HG02763 (cell line): ENCODE data around the gene SNX20.

Source experiments
- ATAC-seq: cut with Tn5 transposase; IDR thresholded peaks from one replicate; pipeline ENCODE4 v1.9.1; 2021; ENCODE audit warnings: mild to moderate bottlenecking, moderate library complexity; ENCODE audit not compliant: unreplicated experiment

SNX20 gene

DNA sequence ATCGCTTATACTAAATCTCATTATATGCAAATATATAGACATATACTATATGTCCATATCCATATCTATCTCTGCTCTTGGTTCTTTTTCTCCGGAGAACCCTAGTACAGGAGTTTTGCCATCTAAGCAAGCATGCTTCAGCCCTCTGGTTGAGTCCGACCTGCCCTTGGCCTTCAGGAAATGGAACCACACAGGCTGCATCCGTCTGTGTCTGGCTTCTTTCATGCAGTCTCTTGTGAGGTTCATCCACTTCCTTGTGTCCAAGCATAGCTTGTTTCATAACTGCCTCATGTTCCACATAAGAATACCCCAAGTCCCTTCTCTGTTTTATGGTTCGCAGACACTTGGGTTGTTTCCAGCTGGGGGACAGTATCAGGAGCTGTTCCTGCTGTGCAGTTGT is 16.8 kb downstream of the SNX20 start:
- ATAC-seq = no peak

DNA sequence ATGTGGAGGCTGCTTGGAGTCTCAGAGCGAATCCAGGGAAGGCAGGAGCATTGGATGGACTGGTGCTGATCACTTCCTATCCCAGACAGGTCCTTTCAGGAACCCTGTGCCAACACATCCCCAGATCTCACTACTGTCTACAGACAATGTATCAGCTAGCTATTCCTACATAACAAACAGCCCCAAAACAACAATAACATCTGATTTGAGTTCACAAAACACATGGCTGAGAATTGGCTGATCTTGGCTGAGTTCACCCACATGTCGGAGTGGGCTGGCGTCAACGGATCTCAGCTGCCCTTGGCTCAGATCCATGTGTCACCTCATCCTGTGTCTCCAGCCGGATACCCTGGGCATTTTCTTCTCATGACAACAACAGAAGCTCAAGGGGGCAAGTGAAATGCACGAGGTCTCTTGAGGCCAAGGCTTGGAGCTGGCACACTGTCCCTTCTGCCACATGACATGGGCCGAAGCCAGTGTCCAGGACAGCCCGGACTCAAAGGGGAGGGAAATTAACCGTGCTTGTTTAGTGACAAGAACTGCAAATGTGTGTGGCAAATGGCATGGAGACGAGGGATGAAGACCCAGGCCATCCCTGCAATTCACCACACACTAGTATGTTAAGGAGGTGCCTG is 18.7 kb downstream of the SNX20 start:
- no peak for ATAC-seq

DNA sequence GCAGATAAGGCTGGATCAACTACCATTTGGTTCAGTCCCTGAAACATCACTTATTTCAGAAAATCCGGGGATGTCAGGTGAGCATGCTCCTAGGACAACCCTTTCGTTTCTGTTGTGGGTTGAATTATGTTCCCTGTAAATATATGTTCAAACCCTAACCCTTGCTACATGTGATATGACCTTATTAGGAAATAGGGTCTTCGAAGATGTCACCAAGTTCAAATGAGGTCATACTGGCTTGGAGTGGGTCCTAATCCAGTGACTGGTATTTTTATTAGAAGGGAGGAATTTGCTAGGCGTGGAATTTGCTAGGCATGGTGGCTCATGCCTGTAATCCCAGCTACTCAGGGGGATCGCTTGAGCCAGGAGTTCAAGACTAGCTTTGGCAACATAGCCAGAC is 21.3 kb downstream of the SNX20 start:
- no peak for ATAC-seq

DNA sequence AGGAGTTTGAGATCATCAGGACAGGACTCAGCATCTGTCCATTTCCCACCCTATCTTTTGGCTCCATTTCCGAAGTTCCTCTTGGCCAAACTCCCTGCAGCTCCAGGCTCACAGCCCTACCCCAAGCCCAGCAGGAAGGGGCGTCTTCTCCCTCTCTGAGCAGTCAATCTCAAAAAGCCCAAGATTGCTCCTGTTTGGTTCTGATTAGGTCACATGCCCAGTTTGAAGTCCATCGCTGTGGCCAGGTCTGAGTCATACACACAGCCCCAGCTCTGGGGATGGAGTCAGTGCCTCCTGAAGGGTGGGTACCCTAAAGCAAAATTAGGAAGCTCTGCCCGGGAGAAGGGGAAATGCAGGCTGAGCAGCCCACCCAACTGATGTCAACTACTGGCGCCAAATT is 23.9 kb downstream of the SNX20 start:
- no peak for ATAC-seq

DNA sequence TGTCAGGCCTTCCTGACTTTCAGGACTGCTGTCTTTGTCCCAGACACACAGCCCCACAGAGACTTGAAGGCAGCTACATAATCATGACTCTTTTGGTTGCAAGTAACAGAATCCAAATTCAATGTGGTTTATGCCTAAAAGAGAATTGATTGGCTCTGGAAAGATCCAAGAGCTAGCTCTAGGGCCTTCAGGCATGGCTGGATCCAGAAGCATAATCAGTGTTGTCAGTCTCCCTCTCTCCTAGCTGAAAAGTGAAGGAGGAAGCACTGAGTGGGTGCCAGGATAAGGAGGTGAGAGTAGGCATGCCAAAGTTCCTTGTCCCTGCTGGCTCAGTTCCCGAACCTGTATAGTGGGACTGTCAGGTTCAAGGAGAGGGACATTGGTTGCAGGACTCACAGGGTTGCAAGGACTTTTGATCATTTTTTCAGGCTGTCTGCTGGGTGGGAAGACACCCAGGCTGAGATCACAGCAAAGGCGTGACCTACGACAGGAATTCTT is 25.5 kb downstream of the SNX20 start:
- ATAC-seq = no peak

DNA sequence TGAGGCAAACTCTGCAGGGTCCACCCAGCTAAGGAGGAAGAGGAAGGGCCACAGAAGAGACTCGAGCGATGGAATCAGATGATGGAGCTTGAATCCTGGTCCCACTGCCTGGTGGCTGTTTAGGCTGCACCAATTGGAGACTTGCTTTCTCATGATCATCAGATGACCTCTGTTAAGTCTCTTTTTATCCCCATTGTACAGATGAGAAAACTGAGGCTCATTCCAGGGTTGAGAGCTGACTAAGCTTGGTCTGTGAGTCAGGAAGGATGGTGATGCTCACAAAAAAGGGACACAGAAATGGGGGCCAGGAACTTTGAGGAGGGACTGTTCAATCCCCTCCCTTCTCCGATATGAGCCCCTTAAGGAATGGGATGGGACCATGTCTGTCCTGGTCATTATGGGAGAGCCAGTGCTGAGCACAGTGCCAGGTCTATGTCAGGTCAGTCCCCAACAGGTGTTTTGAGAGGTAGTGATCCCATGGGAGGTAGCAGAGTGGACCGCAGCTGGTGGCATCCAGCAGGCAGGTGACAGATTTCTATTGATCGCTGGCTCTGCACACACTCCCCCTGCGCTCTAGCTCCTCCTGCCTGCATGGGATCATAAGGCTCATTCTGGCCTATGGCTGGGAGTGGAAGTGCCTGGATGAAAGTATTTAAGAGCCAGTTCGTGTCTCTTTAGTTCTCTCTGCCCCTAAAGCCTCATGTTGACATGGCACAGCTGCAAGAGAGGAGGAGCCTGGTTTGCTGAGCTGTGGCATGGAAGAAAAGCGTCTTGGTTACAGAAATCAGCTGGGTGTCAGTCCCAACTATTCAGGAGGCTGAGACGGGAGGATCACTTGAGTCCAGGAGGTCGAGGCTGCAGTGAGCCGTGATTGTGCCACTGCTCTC is 27.2 kb downstream of the SNX20 start:
- no peak for ATAC-seq

DNA sequence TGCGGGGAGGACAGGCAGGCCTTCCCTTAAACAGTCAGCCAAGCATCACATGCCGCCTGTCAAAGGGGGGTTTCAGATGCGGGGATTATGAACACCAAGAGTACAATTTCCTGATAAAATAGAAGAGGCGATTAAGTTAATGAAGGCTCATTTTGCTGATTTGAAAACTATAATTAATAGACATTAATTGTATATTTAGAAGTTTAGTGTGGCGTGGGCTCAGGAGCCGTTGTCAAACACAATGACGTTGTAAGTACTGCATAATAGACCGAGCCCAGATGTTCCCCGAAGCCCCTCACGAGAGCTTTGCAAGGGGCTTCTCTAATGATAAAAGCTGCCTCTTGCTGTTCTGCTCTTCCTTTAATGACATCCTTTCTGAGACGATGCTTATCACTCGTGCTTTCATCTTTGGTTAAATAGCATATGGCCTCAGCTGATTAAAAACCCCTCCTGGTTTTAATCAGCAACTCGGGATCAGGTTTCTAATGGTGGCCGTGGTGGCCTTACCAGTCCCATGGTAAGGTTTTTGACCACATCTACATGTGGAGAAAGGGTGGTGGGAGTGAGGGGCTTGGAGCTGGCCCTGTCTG is 28.2 kb downstream of the SNX20 start:
- no peak for ATAC-seq

DNA sequence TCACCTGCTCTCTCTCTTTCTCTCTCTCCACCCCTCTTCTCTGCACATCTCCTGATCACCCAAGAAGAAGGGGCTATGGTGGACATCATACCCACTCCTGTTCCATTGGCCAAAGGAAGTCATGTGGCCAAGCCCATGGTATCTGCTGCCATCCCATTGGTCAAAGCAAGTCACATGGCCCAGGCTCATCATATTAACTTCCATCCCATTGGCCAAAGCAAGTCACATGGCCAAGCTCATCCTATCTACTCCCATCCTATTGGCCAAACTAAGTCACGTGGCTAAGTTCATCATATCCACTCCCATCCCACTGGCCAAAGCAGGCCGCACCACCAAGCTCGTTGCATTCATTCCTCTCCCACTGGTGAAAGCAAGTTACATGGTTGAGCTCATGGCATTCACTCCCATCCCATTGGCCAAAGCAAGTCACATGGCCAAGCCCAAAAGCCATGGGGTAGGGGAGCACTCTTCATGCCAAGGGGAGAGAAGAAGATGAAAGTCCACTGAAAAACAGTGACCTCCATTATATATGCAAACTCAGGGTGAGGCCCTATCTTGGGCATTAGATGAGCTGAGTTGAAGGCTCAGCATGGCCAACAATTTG is 29.2 kb downstream of the SNX20 start:
- no peak for ATAC-seq

DNA sequence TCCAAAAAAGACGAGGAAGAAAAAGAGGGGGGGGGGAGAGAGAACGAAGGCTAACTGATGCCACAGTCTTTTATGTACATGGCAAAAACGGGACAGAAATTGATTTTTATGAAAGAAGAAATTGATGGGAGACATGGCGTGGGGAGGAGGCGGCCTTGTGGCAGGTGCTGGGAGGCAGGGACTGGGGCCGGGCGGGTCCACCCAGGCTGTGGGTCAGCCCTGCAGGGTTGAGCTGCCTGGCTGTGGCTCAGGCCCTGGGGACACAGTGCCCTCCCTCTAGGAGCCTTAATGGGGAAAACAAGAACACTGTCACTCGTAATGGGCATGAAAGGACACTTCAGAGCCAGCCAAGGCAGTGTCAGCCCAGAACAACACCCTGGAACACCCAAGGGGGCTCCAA is 34.8 kb downstream of the SNX20 start:
- ATAC-seq = no peak

DNA sequence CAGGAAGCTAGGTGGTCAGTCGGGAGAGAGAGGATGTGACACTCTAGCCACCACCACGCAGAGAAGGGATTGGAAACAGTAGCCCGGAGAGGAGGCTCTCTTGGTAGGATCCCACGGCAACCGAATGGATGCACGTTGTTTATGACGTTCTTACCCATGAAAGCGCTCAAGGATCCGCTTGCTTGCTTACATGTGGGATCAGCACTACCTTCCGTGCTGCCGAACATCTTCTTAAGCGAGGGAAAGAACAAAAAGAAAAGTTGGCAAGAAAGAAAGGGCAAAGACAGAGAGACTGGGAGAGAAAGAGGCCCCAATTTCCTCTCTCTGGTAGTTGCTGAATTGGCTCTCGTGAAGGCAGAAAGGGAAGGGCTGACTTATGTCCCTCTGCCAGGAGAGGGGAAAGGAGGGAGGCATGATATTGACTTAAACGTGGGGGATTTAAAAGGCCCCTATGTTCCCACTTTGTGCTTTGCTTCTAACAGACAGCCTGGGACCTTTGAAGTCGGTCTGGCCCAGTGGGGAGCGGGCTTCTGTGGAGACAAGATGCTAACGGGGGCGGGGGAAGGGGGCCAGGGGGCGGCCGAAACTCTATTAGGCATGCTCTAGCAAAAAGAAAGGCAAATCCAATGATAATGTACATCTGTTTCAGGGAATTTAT is 35.4 kb downstream of the SNX20 start:
- ATAC-seq = no peak

DNA sequence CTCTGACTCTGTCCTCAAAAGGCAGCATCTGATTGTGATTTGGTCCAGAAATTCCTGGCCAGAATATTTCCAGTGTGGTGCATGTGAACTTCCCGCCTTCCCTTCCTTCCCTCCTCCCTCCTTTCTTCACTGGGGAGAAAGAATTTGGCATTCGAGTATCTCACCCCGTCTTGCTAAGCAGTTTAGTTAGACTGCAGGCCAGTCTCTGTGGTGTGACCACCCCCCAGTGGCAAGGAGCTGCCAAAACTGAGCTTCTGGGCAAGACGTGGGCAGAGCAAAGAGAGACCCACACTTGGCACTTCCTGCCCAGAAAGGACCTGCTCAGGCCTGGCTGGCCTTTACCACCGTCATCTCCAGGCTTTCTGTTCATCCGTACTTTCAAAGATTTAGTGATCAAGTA is 36.4 kb downstream of the SNX20 start:
- ATAC-seq = no peak

DNA sequence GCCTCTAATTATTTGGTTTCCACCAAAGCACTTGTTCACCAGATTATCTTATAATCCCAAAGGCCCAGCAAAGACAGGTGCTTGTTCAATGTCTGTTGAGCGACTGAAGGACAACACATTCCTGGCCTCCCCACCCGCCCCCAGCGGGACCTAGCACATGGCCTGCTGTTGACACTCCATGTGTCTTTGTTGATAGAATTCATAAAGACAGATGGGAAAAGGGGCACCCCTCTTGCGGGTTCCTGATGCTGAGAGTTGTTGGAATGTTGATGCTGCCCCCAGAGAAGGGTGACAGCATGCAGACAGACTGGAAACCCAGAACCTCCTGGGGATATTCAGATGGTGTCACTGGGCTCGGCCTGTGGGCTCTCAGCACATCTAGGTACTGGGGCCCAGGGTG is 36.9 kb downstream of the SNX20 start:
- no peak for ATAC-seq

DNA sequence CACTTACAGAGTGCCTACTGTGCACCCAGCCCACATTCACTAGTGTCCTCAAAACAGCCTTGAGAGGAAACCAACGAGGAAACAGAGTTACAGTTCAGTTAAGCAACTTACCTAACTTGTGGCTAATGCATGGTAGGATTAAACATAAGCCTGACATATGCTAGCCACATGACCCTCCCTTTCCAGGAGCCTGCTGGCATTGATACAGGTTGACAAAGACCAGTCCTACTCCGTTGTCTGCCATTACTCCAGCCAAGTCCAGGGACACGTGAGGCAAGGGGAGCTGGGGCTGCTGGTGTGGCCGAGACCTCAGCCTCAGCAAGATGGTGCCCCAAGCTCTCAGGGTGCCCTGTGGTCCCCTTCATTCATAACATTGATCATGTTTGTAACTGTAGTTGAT is 37.9 kb downstream of the SNX20 start:
- ATAC-seq = no peak

DNA sequence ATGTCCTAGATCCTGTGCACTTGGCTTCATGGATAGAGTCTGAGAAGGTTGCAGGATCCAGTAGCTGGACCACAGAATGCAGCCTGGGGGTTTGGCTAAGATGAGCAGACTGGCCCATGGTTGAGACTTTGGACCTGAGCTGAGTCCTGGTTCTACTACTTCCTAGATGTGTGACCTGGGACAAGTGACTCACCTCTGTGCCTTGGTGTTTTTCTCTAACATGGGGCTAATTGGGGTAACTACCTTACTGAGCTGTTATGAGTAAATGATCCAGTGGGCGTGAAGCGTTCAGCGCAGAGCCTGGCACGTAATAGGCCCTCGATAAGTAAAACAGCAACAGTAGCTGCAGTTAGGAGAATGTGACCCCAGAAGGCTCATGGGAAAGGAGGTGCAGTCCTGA is 38.8 kb downstream of the SNX20 start:
- ATAC-seq = no peak

DNA sequence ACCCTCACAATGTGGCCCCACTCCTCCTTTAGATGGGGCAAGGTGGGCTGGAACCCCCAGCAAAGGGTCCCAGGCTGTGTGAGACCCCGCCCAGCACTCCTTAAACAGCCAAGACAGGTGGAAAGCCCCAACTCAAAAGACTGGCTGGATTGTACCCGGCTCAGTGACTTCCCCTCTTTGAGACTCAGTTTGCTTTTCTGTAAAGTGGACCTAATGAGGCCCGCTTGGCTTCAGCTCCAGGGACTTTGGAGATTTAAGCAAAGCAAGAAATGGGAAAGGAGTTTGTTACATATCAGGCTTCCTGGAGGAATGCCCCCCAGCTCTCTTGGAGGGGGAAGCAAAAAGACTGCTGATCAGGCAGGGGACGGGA is 39.3 kb downstream of the SNX20 start:
- ATAC-seq = no peak

DNA sequence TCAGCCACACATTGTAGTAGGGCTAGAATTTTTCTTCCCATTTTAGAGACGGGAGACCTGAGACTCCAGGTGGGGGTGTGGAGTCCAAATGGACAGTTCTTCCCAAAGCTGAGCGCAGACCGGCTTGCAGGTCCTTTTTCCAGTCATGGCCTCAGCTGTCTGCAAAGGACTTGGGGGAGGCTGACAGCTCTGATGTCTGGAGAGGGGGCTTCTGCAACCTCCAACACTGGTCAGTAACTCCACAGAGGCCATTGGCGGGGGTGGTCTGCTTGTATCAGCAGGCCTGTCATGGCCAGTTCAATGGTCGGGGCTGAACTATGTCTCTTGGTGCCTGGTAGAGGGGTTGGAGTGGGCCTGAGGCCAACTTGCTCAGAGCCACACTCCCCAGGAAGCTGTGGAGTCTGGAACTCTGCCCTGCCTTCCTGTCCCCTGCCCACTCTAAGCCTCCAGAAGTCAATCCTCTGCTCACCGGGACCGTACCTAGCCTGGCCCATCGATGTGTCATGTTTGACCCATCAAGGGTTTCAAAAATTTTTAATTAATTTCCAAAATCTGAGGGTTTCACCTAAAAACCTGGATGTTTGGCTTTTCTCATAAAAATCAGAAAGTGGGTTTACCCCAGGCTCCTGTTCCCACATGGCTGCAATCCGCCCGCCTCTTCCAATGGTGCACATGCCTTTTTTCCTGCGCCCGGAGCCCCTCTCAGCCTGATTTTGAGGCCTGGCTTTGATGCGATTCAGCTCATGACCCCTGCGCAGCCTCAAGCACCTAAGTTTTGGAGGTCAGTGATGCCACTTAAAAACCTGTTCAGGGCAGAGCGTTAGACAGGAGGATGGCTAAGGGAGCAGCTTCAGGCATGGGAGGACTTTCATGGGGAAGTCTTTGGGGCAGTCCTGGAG is 39.9 kb downstream of the SNX20 start:
- ATAC-seq = no peak

DNA sequence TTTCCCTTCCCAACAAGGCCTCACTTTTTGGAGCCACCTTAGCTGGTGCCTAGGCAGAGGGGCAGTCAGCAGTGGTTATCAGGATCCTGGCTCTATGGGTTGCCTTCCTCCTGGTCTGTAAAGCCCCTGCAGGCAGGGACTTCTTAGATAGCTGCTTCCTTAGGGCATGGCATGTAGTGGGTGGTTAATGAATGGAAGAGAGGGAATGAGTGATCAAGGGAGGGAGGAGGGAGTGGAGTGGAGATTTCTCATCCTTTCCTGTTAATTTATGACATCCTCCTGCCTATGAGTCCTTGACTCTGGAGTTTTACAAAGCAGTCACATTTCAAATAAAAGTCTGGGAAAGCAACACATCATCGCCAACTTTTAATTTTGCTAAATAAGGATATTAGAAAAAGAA is 40.7 kb downstream of the SNX20 start:
- no peak for ATAC-seq

DNA sequence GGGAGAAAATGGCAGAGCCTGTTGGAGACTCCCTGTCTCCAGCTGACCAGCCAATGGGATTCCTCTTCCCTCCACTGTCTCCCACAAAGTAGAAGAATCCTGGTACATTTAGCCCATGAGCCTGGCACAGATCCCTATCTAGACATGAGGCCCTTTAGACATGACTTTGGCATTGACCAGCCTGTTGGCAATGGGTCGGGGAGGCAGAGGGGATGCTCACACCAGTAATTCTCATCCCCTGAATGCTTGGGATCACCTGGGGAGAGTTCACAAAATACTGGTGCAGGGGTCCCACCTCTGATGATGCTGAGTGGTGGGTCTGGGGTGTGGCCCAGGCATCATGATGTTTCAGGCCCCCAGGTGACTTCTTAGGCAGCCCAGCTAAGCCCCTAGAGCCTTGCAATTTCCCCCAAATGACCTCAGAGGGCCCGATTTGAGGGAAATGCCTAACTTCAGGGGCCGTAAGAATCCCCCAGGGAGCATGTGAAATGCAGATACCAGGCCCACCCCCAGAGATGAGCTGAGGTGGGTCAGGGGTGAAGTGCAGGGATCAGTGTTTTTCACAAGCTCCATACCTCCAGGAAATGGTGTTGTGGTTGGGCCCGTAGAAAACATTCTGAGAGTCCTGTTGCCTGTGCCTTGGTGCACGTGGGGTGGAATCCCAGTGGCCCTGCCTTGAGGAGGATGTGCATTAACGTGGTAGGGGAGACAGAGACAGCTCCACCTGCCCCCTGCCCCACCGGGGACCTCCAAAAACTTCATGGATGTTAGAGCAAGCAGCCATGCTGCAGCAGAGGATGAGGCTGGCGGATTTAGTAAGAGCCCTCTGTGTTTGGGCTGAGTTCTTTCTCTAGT is 42.1 kb downstream of the SNX20 start:
- no peak for ATAC-seq
